AG09309 (cell line): ENCODE results near the gene IGHMBP2.

Source experiments
- DNase-seq: peaks from one replicate; pipeline ENCODE4 v3.0.0-alpha.2; 2010; ENCODE audit warnings: low read depth
- H3K4me3 ChIP-seq: 2 replicates; pipeline ENCODE4 v1.5.1; 2011; ENCODE audit warnings: mild to moderate bottlenecking, low read depth, low read length, moderate library complexity; ENCODE audit not compliant: control insufficient read depth
- CTCF ChIP-seq: IDR thresholded peaks from 2 replicates; pipeline ENCODE4 v1.5.1; 2011; ENCODE audit warnings: mild to moderate bottlenecking, low read depth, low read length, inconsistent platforms; ENCODE audit not compliant: insufficient read depth, control insufficient read depth; ENCODE audit errors: missing control alignments

IGHMBP2 gene

DNA sequence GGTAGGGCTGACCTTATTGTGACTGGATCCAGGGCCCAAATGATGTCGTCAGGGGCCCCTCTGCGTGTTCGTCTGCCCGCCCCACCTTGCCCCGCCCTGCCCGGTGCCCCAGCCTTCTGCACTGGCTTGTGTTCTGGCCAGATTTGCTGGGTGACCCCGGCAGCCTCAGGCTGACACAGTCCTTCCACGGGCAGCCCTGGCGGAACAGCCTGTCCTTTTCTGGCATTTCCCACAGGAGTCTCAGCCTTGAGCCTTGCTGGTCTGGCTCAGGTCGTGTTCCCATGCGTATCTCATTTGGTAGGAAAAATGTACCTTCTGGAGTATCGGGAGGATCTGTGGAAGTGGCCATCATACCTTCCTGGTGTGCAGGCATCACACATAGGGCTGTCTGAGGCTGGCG lies 31.0 kb downstream of the IGHMBP2 start:
- no peak overlapping the region for H3K4me3 ChIP-seq
- DNase-seq: no peak
- TF ChIP-seq CTCF: no peak

DNA sequence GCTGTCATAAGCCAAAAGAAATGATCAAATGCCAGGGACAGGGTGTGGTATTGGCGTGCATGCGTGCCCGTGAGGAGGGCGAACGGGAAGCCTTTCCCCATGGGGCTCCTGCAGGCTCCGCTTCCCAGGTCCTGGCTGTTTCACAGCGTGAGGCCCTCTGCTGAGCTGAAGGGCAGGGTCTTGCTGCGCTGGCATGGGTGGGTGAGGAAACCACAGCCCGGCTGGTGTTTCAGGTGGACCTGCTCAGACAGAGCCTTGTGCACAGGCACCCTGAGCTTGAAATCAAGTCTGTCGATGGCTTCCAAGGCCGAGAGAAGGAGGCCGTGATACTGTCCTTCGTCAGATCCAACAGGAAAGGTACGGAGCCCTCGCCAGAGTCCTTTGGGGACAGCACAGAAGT lies 31.4 kb downstream of the IGHMBP2 start:
- no peak for DNase-seq
- no peak overlapping the region for H3K4me3 ChIP-seq
- no peak for TF ChIP-seq CTCF

- no peak for TF ChIP-seq CTCF
- no peak for DNase-seq
- H3K4me3 ChIP-seq: no peak overlapping the region
Measured at GRCh38 chr11:68935516-68936357, 32.0 kb downstream of the IGHMBP2 start.

DNA sequence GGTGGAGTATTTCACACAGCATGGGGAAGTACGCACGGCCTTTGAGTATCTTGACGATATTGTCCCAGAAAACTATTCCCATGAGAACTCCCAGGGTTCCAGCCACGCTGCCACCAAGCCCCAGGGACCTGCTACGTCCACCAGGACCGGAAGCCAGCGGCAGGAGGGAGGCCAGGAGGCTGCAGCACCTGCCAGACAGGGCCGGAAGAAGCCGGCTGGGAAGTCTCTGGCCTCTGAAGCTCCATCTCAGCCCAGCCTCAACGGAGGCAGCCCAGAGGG lies 32.6 kb downstream of the IGHMBP2 start:
- TF ChIP-seq CTCF: no peak
- no peak for DNase-seq
- H3K4me3 ChIP-seq: no peak overlapping the region

DNA sequence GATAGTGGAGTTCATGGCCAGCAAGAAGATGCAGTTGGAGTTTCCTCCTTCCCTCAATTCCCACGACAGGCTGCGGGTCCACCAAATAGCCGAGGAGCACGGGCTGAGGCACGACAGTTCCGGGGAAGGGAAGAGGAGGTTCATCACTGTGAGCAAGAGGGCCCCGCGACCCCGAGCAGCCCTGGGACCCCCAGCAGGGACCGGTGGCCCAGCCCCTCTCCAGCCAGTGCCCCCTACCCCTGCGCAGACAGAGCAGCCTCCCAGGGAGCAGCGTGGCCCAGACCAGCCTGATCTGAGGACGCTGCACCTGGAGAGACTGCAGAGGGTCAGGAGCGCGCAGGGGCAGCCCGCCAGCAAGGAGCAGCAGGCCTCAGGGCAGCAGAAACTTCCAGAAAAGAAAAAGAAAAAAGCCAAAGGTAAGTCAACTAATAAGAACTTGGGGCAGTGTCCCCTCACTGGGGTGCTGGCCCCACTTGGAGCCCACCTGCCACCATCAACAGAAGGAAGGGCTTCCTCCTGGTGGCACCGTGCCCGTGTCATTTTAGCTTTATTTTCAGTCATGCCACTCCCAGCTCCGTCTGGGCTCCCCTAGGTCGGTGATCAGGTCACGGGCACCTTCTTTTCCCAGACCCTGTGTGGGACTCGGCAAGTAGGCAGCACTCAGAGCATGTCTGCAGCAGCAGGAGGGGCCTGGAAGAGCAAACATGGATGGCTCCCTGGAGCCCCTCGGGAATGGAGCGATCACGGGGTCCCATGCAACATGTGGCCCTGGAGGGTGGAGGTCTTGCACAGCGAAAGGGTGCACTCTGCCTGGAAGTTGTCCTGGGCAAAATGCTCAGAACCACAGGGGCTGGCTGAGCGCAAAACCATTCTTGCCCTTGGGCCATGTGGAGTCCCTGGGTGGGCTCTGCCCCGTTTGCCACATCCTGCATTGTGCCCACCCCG lies 33.3 kb downstream of the IGHMBP2 start:
- no peak for TF ChIP-seq CTCF
- no peak for DNase-seq
- H3K4me3 ChIP-seq: no peak overlapping the region

- no peak for TF ChIP-seq CTCF
- DNase-seq: no peak
- H3K4me3 ChIP-seq: no peak overlapping the region
Measured at GRCh38 chr11:68938088-68938487, 34.4 kb downstream of the IGHMBP2 start.
